Measurements from ENCODE around the gene SEMA4G.

The SEMA4G gene

GRCh38 chr10:100996678-100997359 is 27.5 kb downstream of the SEMA4G start:
- H3K4me3 ChIP-seq (ENCODE audit: low read length) = peak overlapping the region; percentile 72
- H3K36me3 ChIP-seq (ENCODE audit: insufficient read depth, low read depth, low read length) = peaks cover 28% of the 10 kb centered on the region
- peak overlapping the region; percentile 73 for H3K27ac ChIP-seq (ENCODE audit: low read length)
- H3K9me3 ChIP-seq (ENCODE audit: insufficient read depth, low read depth, low read length) = no peaks in the 10 kb centered on the region
- H3K9ac ChIP-seq (ENCODE audit: low read depth, low read length) = peak overlapping the region; percentile 78; the same call in 1 of the 2 replicates
- peaks cover 26% of the 10 kb centered on the region for H3K4me1 ChIP-seq (ENCODE audit: insufficient read depth, low read length)
- H3K27me3 ChIP-seq (ENCODE audit: insufficient read depth, low read length) = no peaks in the 10 kb centered on the region

GRCh38 chr10:100997360-100998182 is 28.3 kb downstream of the SEMA4G start:
- peak overlapping the region; percentile 62 for H3K27ac ChIP-seq (ENCODE audit: low read length)
- peaks cover 26% of the 10 kb centered on the region for H3K4me1 ChIP-seq (ENCODE audit: insufficient read depth, low read length)
- H3K4me3 ChIP-seq (ENCODE audit: low read length) = peak overlapping the region; percentile 72
- no peaks in the 10 kb centered on the region for H3K27me3 ChIP-seq (ENCODE audit: insufficient read depth, low read length)
- no peaks in the 10 kb centered on the region for H3K9me3 ChIP-seq (ENCODE audit: insufficient read depth, low read depth, low read length)
- peaks cover 26% of the 10 kb centered on the region for H3K36me3 ChIP-seq (ENCODE audit: insufficient read depth, low read depth, low read length)
- H3K9ac ChIP-seq (ENCODE audit: low read depth, low read length) = peak overlapping the region; percentile 78; the same call in 1 of the 2 replicates

GRCh38 chr10:100998183-100998990 is 29.1 kb downstream of the SEMA4G start:
- Histone ChIP-seq H3K4me1 (ENCODE audit: insufficient read depth, low read length) (peaks cover 26% of the 10 kb centered on the region), H3K36me3 (ENCODE audit: insufficient read depth, low read depth, low read length) (peaks cover 25% of the 10 kb centered on the region), H3K27me3 (ENCODE audit: insufficient read depth, low read length) (no peaks in the 10 kb centered on the region), H3K27ac (ENCODE audit: low read length) (peak overlapping the region; percentile 62), H3K9ac (ENCODE audit: low read depth, low read length) (peak overlapping the region; percentile 78), H3K4me3 (ENCODE audit: low read length) (peak overlapping the region; percentile 72), H3K9me3 (ENCODE audit: insufficient read depth, low read depth, low read length) (no peaks in the 10 kb centered on the region)

- Histone ChIP-seq H3K27ac (ENCODE audit: low read length) (peak overlapping the region; percentile 62), H3K9ac (ENCODE audit: low read depth, low read length) (peak overlapping the region; percentile 78), H3K9me3 (ENCODE audit: insufficient read depth, low read depth, low read length) (no peaks in the 10 kb centered on the region), H3K4me3 (ENCODE audit: low read length) (peak overlapping the region; percentile 72), H3K4me1 (ENCODE audit: insufficient read depth, low read length) (peaks cover 26% of the 10 kb centered on the region), H3K36me3 (ENCODE audit: insufficient read depth, low read depth, low read length) (peaks cover 25% of the 10 kb centered on the region), H3K27me3 (ENCODE audit: insufficient read depth, low read length) (no peaks in the 10 kb centered on the region)
These were observed 29.9 kb downstream of the SEMA4G start for GRCh38 chr10:100998991-100999741.

GRCh38 chr10:100999742-101000126 is 30.4 kb downstream of the SEMA4G start, which contains the start of gene LZTS2:
Gene LZTS2 (plus strand): TSS chr10:100999808. CDS start chr10:101002539, 2,731 bp downstream.
- Histone ChIP-seq H3K36me3 (ENCODE audit: insufficient read depth, low read depth, low read length) (peaks cover 25% of the 10 kb centered on the region), H3K27ac (ENCODE audit: low read length) (peak within 1 kb of the TSS; percentile 81), H3K9ac (ENCODE audit: low read depth, low read length) (peak within 1 kb of the TSS; percentile 99), H3K4me3 (ENCODE audit: low read length) (peak within 1 kb of the TSS; percentile 96), H3K9me3 (ENCODE audit: insufficient read depth, low read depth, low read length) (no peaks in the 10 kb centered on the region), H3K4me1 (ENCODE audit: insufficient read depth, low read length) (peaks cover 23% of the 10 kb centered on the region), H3K27me3 (ENCODE audit: insufficient read depth, low read length) (no peaks in the 10 kb centered on the region)

- H3K4me1 ChIP-seq (ENCODE audit: insufficient read depth, low read length) = peaks cover 20% of the 10 kb centered on the region
- peak overlapping the region; percentile 81 for H3K27ac ChIP-seq (ENCODE audit: low read length)
- H3K36me3 ChIP-seq (ENCODE audit: insufficient read depth, low read depth, low read length) = peaks cover 26% of the 10 kb centered on the region
- peak overlapping the region; percentile 96 for H3K4me3 ChIP-seq (ENCODE audit: low read length)
- H3K9ac ChIP-seq (ENCODE audit: low read depth, low read length) = peak overlapping the region; percentile 99
- H3K27me3 ChIP-seq (ENCODE audit: insufficient read depth, low read length) = no peaks in the 10 kb centered on the region
- H3K9me3 ChIP-seq (ENCODE audit: insufficient read depth, low read depth, low read length) = no peaks in the 10 kb centered on the region
These were observed 31.0 kb downstream of the SEMA4G start for GRCh38 chr10:101000127-101000914.

GRCh38 chr10:101000915-101001658 is 31.8 kb downstream of the SEMA4G start:
- H3K36me3 ChIP-seq (ENCODE audit: insufficient read depth, low read depth, low read length) = peaks cover 33% of the 10 kb centered on the region
- peak overlapping the region; percentile 99; the same call in 1 of the 2 replicates for H3K9ac ChIP-seq (ENCODE audit: low read depth, low read length)
- no peaks in the 10 kb centered on the region for H3K9me3 ChIP-seq (ENCODE audit: insufficient read depth, low read depth, low read length)
- H3K27ac ChIP-seq (ENCODE audit: low read length) = peak overlapping the region; percentile 81
- no peaks in the 10 kb centered on the region for H3K27me3 ChIP-seq (ENCODE audit: insufficient read depth, low read length)
- H3K4me3 ChIP-seq (ENCODE audit: low read length) = peak overlapping the region; percentile 96
- peaks cover 20% of the 10 kb centered on the region for H3K4me1 ChIP-seq (ENCODE audit: insufficient read depth, low read length)

- H3K36me3 ChIP-seq (ENCODE audit: insufficient read depth, low read depth, low read length) = peaks cover 39% of the 10 kb centered on the region
- no peaks in the 10 kb centered on the region for H3K9me3 ChIP-seq (ENCODE audit: insufficient read depth, low read depth, low read length)
- no peak overlapping the region for H3K27ac ChIP-seq (ENCODE audit: low read length)
- H3K27me3 ChIP-seq (ENCODE audit: insufficient read depth, low read length) = no peaks in the 10 kb centered on the region
- H3K4me1 ChIP-seq (ENCODE audit: insufficient read depth, low read length) = peaks cover 15% of the 10 kb centered on the region
- H3K9ac ChIP-seq (ENCODE audit: low read depth, low read length) = peak overlapping the region; percentile 99; the same call in 1 of the 2 replicates
- H3K4me3 ChIP-seq (ENCODE audit: low read length) = peak overlapping the region; percentile 96; the same call in 1 of the 2 replicates
These were observed 32.3 kb downstream of the SEMA4G start for GRCh38 chr10:101001659-101002035.

- peaks cover 47% of the 10 kb centered on the region for H3K36me3 ChIP-seq (ENCODE audit: insufficient read depth, low read depth, low read length)
- H3K9ac ChIP-seq (ENCODE audit: low read depth, low read length) = no peak overlapping the region
- no peak overlapping the region for H3K27ac ChIP-seq (ENCODE audit: low read length)
- no peaks in the 10 kb centered on the region for H3K9me3 ChIP-seq (ENCODE audit: insufficient read depth, low read depth, low read length)
- no peak overlapping the region for H3K4me3 ChIP-seq (ENCODE audit: low read length)
- H3K4me1 ChIP-seq (ENCODE audit: insufficient read depth, low read length) = peaks cover 15% of the 10 kb centered on the region
- H3K27me3 ChIP-seq (ENCODE audit: insufficient read depth, low read length) = no peaks in the 10 kb centered on the region
These were observed 33.2 kb downstream of the SEMA4G start for GRCh38 chr10:101002456-101002855.
